ENCODE measurements around the gene CAPZB.

- no peak for TF ChIP-seq CTCF (IDR thresholded peaks at IDR 0.05)
- no peak for TF ChIP-seq POLR2A (IDR thresholded peaks at IDR 0.05)
These were observed 25.8 kb upstream of the CAPZB start for GRCh38 chr1:19511116-19511515.

Measured in lower leg skin (tissue), 3 donors.